Measurements from ENCODE around the gene MARS1.

The MARS1 gene

DNA sequence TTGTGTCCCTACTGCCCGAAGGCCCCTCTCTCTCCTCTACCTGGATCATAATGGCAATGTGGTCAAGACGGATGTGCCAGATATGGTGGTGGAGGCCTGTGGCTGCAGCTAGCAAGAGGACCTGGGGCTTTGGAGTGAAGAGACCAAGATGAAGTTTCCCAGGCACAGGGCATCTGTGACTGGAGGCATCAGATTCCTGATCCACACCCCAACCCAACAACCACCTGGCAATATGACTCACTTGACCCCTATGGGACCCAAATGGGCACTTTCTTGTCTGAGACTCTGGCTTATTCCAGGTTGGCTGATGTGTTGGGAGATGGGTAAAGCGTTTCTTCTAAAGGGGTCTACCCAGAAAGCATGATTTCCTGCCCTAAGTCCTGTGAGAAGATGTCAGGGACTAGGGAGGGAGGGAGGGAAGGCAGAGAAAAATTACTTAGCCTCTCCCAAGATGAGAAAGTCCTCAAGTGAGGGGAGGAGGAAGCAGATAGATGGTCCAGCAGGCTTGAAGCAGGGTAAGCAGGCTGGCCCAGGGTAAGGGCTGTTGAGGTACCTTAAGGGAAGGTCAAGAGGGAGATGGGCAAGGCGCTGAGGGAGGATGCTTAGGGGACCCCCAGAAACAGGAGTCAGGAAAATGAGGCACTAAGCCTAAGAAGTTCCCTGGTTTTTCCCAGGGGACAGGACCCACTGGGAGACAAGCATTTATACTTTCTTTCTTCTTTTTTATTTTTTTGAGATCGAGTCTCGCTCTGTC is 31.0 kb upstream of the MARS1 start:
- in situ Hi-C loops (cut with MboI; ENCODE audit: low sequenced_read_pairs), result loop anchor here (25.0 kb wide), 1 partner anchor 370 kb away; the partner anchor contains the start of genes NAB2 and NEMP1

DNA sequence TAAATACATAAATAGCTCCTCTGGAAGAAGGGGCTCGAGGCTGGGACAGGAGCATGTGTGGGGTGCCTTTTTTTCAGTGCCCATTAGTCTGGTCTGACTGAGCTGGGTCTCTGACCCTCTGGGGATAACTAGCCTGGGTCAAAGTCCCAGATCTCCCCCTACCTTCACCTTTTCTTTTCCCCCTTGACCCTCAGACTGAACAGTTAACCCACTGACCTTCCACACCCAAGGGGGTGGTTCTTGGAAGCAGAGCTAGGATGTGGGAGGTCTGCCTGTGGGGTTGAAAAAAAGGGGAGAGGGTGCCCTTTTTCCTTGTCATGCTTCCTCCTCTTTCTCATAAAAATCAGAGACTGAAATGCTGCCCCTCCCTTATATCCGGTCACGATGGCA is 29.2 kb upstream of the MARS1 start:
- in situ Hi-C loops (cut with MboI; ENCODE audit: low sequenced_read_pairs), result loop anchor here (25.0 kb wide), 1 partner anchor 371 kb away; the partner anchor contains the start of genes NAB2 and NEMP1

DNA sequence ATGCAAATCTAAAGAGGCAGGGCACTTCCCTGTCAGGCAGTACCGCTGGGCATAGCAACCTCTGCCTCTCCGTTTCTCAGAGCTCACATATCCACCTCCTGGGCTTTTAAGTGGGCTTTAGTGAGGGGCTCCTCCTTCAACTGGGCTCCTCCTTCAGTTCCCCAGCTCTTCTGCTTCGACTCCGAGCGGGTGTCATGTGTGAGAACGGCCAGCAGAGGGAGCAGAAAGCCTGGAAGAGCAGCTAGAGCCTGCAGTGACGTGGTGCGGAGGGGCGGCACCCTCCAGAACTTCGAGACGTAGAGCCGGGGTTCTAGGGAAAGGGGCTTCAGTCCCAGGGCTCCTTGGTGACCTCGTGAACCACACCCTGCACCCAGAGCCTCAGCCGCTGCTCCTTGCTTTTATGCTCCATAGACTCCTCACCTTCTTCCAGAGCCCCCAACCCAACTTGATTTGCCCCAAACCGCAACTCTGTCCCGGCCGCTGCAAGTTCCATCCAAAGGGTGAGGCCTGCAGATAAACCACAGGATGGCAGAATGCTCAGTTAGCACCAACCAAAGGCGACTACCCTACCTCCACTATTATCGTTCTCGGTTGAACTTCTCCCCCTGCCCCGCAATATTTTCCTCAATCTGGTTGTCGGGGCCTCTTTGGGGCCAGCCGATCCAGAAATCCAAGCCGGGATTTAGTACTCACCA is 28.7 kb upstream of the MARS1 start:
- in situ Hi-C loops (cut with MboI; ENCODE audit: low sequenced_read_pairs), result loop anchor here (25.0 kb wide), 1 partner anchor 372 kb away; the partner anchor contains the start of genes NAB2 and NEMP1

DNA sequence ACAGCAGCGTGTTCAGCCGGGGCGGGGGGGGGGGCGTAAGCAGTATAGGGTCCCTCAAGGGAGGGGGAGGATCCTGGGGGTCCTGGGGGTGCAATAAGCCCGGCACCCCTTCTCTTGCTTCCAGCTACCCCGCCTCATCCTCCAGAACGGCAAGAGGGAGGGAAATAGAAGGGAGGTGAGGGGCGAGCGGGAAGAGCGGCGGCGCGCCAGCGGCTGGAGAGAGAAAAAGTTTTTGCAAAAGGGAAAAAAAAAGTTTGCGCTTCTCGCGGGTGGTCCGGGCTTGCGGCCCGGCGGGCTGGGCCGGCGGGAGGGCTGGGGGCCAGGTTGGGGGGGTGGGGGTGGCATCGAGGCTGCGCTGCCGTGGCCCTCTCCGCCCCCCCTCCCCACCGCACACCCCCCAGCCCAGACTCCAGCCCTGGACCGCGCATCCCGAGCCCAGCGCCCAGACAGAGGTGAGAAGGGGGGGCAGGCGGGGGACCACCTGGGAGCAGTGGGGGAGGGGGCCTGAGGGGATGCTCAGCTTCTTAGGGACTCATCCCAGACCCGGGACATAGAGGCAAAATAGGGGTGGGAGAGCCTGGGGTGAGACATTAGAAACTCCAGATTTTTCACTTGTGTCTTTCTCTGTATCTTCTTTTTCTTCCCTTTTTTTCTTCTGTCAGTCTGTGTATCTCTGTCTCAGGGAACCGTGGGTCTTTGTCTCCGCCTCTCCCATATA is 28.0 kb upstream of the MARS1 start, which contains the start of gene GLI1:
Gene GLI1, plus strand, starts transcription at position 36 of the 718 bp plus-strand sequence. CDS start 3,907 bp downstream, outside the sequence.
- in situ Hi-C loops (cut with MboI; ENCODE audit: low sequenced_read_pairs), result loop anchor here (25.0 kb wide), 1 partner anchor 373 kb away; the partner anchor contains the start of genes NAB2 and NEMP1

DNA sequence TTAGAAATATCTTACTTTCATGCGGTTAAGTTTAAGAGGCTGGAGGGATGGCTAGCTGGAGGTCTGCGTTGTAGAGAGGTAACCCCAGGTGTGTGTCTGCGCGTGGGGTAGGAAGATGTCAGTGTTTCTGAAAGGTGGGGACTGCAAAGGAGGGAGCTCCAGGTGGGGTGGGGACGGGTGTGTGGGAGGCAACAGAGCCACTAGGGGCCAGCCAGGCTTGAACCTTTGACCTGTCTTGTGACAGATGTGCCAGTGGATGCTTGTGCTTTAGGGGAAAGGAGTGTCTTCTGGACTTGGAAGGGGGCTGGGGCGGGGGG is 27.4 kb upstream of the MARS1 start:
- in situ Hi-C loops (cut with MboI; ENCODE audit: low sequenced_read_pairs), result loop anchor here (25.0 kb wide), 1 partner anchor 373 kb away; the partner anchor contains the start of genes NAB2 and NEMP1

DNA sequence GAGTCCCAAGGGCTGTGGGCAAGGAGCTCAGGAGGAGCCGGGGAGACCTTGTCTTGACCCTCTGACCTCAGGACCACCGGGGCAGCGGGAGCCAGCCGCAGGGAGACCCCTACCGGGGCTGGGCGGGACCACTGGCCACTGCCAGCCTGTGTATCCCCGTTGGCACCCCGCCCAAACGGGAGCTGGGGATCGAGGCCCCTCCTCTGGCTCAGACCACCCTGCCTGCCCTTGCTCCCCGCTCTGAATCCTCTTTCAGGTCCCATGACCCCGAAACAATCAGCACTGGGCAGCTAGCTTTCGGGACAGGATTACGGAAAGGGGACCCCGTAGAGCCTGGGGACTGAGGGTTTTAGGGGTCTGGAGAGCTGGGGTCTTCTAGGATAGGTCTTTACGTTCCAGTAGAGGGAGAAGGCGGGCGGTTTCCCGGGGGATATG is 27.0 kb upstream of the MARS1 start:
- in situ Hi-C loops (cut with MboI; ENCODE audit: low sequenced_read_pairs), result loop anchor here (25.0 kb wide), 1 partner anchor 374 kb away; the partner anchor contains the start of genes NAB2 and NEMP1

DNA sequence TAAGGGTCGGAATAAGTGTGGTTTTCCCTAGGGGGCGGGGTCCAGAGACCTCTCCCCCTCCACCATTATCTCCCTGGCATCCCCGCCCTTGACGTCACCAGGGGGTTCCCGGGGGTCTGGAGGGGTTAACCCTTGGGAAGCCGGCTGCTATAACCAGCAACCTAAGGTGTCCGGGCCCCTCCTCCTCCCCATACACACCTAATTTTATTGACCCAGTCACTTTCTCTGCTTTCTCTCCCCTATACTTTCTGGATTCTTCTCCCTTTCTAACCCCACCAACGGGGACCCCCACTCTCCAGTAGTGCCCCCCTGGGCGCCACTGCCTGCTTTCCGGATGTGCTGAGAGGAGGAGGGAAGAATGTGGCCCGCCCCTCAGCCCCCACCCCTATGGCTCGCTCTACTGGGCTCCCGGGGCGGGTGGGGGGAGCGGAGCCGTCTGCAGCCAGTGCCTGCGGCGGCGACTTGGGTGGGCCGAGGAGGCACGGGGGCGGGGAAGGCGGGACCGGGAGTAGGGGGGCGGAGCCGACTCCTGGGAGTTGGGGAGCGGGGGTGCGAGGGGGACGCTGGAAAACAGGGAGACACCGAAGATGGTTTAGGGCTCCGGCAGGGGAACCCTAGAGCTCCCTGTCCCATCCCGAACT is 26.5 kb upstream of the MARS1 start:
- in situ Hi-C loops (cut with MboI; ENCODE audit: low sequenced_read_pairs), result loop anchor here (25.0 kb wide), 1 partner anchor 374 kb away; the partner anchor contains the start of genes NAB2 and NEMP1

DNA sequence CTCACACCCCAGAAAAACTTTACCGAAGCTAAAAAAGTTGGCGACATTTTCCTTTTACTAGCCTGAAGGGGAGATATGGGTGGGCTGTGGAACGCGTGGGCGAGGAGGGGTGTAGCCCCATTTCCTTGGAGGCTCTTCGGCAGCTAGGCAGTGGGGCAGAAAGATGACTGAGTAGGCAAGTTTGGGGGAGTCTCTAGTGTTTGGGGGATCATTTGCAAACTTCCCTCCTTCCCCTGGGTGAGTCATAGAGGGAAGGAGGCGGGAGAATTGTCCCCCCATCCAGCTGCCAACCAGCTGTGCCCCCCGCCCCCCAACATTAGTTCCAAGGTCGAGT is 26.0 kb upstream of the MARS1 start:
- in situ Hi-C loops (cut with MboI; ENCODE audit: low sequenced_read_pairs), result loop anchor here (25.0 kb wide), 1 partner anchor 375 kb away; the partner anchor contains the start of genes NAB2 and NEMP1

DNA sequence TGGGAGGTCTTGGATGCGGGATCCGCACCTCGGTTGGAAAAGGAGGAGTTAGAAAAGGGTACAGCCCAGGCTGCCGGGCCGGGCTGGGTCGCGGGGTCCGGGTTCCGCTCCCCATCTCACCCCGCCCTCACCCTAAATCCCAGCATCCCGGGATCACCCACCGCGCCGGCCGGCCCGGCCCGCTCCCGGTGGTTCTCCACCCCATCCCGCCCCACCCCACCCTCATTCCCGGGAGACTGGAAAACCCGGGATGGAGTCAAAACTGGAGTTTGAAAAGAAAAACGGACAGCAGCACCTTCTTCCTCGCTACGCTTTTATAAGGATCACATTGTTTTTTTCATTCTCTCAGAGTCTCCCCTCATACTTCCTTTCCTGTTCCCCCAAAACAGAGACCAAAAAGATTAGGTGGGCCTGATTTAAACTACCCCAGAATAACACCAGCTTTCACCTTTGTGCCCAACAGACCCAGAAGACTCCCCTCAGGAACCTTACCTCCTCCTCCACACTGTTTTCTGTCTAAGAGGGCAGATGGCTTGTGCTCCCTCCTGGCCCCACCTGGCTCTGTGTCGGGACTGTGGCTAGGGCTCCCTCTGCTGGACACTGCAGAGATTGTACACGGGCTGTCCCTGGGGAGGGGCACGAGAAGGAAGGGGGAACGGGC is 25.5 kb upstream of the MARS1 start:
- in situ Hi-C loops (cut with MboI; ENCODE audit: low sequenced_read_pairs), result loop anchor here (25.0 kb wide), 1 partner anchor 375 kb away; the partner anchor contains the start of genes NAB2 and NEMP1

DNA sequence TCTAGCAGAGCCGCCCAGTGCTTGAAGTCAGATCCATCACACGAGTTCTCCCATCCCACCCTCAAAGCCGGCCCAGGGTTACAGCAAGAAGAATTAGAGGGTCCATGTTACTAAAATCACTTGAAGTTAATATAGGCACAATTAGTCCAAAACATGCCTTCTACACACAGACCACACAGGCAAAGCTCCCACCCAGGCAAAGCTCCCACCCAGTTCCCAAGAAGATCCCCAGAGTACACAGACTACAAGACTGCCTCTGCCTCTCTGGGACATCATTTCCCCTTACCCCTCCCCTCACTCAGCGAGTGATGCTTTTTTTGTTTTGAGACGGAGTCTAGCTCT is 25.0 kb upstream of the MARS1 start:
- in situ Hi-C loops (cut with MboI; ENCODE audit: low sequenced_read_pairs), result loop anchor here (25.0 kb wide), 1 partner anchor 376 kb away; the partner anchor contains the start of genes NAB2 and NEMP1

DNA sequence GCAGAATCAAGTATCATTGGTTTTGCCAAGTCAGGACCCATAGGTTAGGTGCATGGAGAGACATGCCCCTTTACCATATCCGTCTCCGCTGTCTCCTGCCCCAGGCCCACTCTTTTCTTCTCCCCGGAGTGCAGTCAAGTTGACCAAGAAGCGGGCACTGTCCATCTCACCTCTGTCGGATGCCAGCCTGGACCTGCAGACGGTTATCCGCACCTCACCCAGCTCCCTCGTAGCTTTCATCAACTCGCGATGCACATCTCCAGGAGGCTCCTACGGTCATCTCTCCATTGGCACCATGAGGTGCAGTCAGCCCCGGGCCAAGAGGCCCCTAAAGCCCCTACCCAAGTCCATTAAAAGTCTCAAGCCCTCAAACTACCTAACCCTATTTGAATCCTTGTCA is 23.3 kb upstream of the MARS1 start:
- in situ Hi-C loops (cut with MboI; ENCODE audit: low sequenced_read_pairs), result loop anchor here (25.0 kb wide), 1 partner anchor 377 kb away; the partner anchor contains the start of genes NAB2 and NEMP1

DNA sequence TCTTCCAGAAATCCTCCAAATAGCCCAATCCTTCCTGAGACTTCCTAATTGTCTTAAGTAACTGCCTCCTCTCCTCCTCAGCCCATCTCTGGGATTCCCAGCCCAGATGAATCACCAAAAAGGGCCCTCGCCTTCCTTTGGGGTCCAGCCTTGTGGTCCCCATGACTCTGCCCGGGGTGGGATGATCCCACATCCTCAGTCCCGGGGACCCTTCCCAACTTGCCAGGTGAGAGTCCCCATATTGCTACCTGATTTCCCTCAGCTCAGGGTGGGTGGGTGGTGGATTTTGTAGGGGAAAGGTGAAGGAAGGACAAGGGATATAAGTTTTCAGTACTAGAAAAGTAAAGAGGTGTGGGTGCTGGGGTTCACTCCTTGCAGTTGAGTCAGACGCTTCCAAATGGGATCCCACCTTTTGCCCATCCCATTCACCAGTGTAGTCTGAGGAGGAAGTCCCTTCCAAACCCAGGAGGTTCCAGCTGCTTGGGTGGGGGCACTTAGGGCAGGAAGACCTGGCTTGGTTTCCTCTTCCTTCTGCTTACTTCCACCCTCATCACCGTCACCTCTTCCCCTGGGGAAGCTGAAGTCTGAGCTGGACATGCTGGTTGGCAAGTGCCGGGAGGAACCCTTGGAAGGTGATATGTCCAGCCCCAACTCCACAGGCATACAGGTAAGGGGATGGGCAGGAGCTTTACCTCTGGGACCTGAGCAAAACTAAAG is 22.7 kb upstream of the MARS1 start:
- in situ Hi-C loops (cut with MboI; ENCODE audit: low sequenced_read_pairs), result loop anchor here (25.0 kb wide), 1 partner anchor 378 kb away; the partner anchor contains the start of genes NAB2 and NEMP1

DNA sequence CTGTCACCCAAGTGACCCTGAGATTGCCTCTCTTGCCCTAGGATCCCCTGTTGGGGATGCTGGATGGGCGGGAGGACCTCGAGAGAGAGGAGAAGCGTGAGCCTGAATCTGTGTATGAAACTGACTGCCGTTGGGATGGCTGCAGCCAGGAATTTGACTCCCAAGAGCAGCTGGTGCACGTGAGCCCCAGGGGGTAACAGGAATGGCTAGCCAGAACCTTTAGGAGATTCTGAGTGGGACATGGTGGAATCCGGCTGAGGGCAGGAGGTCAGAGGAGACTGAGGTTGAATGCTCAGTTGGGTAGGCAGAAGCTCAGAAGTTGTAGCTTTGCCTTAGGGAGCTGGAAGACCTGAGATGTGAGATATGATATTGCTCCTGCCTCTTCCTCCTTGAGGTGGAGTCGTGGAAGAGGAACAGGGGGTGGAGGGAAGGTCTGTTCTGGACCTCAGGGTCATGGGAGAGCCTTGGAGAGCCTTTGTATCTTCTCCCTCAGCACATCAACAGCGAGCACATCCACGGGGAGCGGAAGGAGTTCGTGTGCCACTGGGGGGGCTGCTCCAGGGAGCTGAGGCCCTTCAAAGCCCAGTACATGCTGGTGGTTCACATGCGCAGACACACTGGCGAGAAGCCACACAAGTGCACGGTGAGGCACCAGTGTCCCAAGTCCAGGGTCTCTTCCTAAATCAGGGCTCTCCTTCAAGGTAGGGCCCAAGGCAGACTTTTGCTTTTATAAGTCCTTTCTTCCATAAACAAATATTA is 21.9 kb upstream of the MARS1 start:
- in situ Hi-C loops (cut with MboI; ENCODE audit: low sequenced_read_pairs), result loop anchor here (25.0 kb wide), 1 partner anchor 379 kb away; the partner anchor contains the start of genes NAB2 and NEMP1

DNA sequence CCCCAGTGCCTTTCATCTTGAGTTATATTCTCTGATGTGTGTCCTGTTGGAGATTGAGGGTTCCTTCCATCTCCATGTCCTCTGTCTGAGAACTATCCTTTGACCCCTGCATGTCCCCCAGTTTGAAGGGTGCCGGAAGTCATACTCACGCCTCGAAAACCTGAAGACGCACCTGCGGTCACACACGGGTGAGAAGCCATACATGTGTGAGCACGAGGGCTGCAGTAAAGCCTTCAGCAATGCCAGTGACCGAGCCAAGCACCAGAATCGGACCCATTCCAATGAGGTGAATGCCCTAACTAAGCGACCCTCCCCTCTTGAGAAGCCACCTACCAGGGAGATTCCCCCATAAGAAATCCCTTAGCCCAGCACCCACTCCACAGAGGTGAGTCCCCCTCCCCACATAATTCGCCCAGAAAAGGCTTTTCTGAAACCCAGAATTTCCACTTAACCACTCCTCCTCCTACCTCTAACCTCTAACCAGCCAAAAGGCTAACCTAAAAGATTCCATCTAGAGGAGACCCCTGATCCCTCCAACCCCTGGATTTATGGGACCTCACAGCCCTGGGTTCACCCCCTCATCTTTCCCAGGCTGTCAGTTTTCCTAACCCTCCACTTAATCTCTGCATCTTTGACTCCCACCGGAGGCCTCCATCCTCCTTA is 20.5 kb upstream of the MARS1 start:
- in situ Hi-C loops (cut with MboI; ENCODE audit: low sequenced_read_pairs), result loop anchor here (25.0 kb wide), 1 partner anchor 380 kb away; the partner anchor contains the start of genes NAB2 and NEMP1

DNA sequence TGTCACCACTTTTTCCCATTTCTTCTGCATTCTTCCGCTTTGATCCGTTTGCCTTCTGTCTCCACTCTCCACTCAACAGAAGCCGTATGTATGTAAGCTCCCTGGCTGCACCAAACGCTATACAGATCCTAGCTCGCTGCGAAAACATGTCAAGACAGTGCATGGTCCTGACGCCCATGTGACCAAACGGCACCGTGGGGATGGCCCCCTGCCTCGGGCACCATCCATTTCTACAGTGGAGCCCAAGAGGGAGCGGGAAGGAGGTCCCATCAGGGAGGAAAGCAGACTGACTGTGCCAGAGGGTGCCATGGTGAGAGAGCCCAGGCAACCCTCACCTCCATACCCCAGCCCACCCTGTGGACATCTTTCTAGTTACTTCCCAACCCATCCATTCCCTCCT is 20.0 kb upstream of the MARS1 start:
- in situ Hi-C loops (cut with MboI; ENCODE audit: low sequenced_read_pairs), result loop anchor here (25.0 kb wide), 1 partner anchor 381 kb away; the partner anchor contains the start of genes NAB2 and NEMP1

DNA sequence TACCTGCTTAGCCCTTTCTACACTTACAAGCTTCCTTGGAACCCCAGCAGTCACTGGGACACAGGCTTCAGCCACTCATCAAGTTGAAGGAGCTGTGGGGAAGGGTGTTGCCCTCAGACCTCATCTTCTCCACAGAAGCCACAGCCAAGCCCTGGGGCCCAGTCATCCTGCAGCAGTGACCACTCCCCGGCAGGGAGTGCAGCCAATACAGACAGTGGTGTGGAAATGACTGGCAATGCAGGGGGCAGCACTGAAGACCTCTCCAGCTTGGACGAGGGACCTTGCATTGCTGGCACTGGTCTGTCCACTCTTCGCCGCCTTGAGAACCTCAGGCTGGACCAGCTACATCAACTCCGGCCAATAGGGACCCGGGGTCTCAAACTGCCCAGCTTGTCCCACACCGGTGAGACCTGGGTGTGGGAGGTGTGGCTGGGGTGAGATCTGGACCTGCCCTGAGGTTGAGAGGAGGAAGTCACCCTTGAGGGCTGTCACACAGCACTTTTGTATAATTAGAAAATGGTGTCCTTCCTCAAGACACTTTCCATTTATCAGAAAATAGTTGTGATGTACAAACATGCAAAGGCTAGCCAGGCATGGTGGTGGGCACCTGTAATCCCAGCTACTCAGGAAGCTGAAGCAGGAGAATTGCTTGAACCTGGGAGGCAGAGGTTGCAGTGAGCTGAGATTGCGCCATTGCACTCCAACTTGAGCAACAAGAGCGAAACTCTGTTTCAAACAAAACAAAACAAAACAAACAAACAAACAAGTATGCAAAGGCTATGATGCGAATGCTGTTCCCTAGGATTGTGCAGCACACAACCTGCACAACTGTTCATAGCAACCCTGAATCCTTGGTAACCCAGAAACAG is 18.3 kb upstream of the MARS1 start:
- in situ Hi-C loops (cut with MboI; ENCODE audit: low sequenced_read_pairs), result loop anchor here (25.0 kb wide), 1 partner anchor 382 kb away; the partner anchor contains the start of genes NAB2 and NEMP1

All from HL-60/S4 treated with phorbol 12-myristate 13-acetate at 8.2 ng/mL for 4 days and 3 days (cell line).